ENCODE data around the gene LTBP1. TPM values are rescaled to one million over a fixed set of nuclear protein-coding genes. Genes with fewer than 3 reads are reported as not detected.
"Not testable (repeated sequence)": the region's sequence is repeated elsewhere in the genome, so short reads cannot be mapped to it uniquely, and the experiment has no call there.

The LTBP1 gene
- total and polyA plus RNA-seq, 11 donors, result 23.5 to 150 (median 102) TPM

- H3K27ac ChIP-seq, result no peak overlapping the region
- no peak for DNase-seq
Measured at GRCh38 chr2:33168425-33168824, 221.7 kb downstream of the LTBP1 start.

GRCh38 chr2:33168922-33169321 lies 222.2 kb downstream of the LTBP1 start:
- intact Hi-C loops (cut with DNase I), result no loop called here
- H3K9me3 ChIP-seq, result no peaks in the 10 kb centered on the region
- ATAC-seq (no peak), DNase-seq (no peak)
- TF ChIP-seq, protein P1, sequence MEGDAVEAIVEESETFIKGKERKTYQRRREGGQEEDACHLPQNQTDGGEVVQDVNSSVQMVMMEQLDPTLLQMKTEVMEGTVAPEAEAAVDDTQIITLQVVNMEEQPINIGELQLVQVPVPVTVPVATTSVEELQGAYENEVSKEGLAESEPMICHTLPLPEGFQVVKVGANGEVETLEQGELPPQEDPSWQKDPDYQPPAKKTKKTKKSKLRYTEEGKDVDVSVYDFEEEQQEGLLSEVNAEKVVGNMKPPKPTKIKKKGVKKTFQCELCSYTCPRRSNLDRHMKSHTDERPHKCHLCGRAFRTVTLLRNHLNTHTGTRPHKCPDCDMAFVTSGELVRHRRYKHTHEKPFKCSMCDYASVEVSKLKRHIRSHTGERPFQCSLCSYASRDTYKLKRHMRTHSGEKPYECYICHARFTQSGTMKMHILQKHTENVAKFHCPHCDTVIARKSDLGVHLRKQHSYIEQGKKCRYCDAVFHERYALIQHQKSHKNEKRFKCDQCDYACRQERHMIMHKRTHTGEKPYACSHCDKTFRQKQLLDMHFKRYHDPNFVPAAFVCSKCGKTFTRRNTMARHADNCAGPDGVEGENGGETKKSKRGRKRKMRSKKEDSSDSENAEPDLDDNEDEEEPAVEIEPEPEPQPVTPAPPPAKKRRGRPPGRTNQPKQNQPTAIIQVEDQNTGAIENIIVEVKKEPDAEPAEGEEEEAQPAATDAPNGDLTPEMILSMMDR (IDR thresholded peaks at IDR 0.05), result no peak
- TF ChIP-seq POLR2A (IDR thresholded peaks at IDR 0.05), result no peak
- 76 to 85% (median 81%) methylated on average over 4 of the region's 4 CpGs for WGBS, 4 donors
- H3K4me3 ChIP-seq, result no peak overlapping the region
- peaks cover 0 to 41% (median 8%) of the 10 kb centered on the region in 12 donors for H3K4me1 ChIP-seq
- no peaks in the 10 kb centered on the region for H3K36me3 ChIP-seq
- peak overlapping the region in 1 of 12 donors; percentile 32 for H3K27ac ChIP-seq
- H3K27me3 ChIP-seq, result no peaks in the 10 kb centered on the region

More at GRCh38 chr2:33168425-33168824, 221.7 kb downstream of the LTBP1 start:
- Histone ChIP-seq H3K4me1 (peaks cover 0 to 41% (median 8%) of the 10 kb centered on the region in 12 donors), H3K27me3 (no peaks in the 10 kb centered on the region), H3K9me3 (no peaks in the 10 kb centered on the region), H3K4me3 (no peak overlapping the region), H3K36me3 (no peaks in the 10 kb centered on the region)
- intact Hi-C loops (cut with DNase I), result no loop called here
- no peak for ATAC-seq
- no peak for TF ChIP-seq POLR2A (IDR thresholded peaks at IDR 0.05)
- TF ChIP-seq, protein P1 (IDR thresholded peaks at IDR 0.05), result no peak

DNA sequence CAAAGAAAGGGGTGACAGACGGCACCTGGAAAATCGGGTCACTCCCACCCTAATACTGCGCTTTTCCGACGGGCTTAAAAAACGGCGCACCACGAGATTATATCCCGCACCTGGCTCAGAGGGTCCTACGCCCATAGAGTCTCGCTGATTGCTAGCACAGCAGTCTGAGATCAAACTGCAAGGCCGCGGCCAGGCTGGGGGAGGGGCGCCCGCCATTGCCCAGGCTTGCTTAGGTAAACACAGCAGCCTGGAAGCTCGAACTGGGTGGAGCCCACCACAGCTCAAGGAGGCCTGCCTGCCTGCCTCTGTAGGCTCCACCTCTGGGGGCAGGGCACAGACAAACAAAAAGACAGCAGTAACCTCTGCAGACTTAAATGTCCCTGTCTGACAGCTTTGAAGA lies 223.5 kb downstream of the LTBP1 start:
- H3K4me3 ChIP-seq; H3K27me3 ChIP-seq; ATAC-seq; DNase-seq; H3K36me3 ChIP-seq; H3K27ac ChIP-seq; H3K9me3 ChIP-seq; intact Hi-C loops (cut with DNase I): not testable (repeated sequence)
- H3K4me1 ChIP-seq, result peaks cover 0 to 41% (median 8%) of the 10 kb centered on the region in 12 donors
- WGBS, 4 donors, result 79 to 100% (median 91%) methylated on average over 3 to 13 of the region's 16 CpGs

DNA sequence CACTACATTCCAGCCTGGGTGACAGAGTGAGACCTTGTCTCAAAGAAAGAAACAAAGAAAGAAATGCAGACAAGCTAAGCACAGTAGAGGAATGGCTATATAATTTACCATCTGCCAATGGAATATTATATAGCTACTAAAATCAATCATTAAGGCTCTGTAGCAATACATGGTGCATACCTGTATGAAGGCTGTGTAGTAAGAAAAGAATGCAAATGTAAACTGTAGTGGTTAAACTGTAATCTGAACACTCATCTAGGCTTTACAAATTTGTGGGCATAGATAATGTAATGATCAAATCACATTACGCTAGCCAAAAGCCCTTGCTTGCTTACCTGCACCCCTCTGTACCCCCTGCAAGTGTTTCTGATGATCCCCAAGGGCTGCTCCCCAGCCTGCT lies 230.9 kb downstream of the LTBP1 start:
- TF ChIP-seq, protein P1 (IDR thresholded peaks at IDR 0.05), result no peak

DNA sequence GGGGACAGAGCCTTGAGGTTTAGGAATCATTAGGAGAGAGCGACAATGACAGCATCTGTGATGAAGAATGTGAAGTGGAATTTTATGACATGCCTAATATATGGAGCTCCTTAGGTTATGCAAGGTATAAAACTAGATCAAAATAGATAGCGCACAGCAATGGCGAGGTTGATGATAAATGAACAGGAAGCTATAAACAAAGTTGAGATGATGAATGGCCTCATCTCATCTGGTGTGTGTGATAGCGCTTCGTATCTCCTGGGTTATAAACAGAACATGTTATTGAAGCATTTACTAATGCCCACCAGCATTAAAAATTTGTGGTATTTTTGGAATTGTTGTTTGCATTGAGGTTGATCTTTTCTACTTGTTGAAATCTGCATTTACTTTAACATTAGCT lies 231.5 kb downstream of the LTBP1 start:
- TF ChIP-seq, protein P1 (IDR thresholded peaks at IDR 0.05), result no peak
- TF ChIP-seq POLR2A (IDR thresholded peaks at IDR 0.05), result no peak

More for the DNA sequence above, 230.9 kb downstream of the LTBP1 start:
- DNase-seq (no peak), ATAC-seq (no peak)
- H3K4me3 ChIP-seq, result no peak overlapping the region
- H3K4me1 ChIP-seq, result peaks cover 0 to 9% (median 0%) of the 10 kb centered on the region in 12 donors
- H3K36me3 ChIP-seq, result no peaks in the 10 kb centered on the region
- intact Hi-C loops (cut with DNase I), result no loop called here
- H3K9me3 ChIP-seq, result peaks cover 0 to 3% (median 0%) of the 10 kb centered on the region in 12 donors
- WGBS, 4 donors, result 0 to 100% (median 40%) methylated on average over 1 of the region's 1 CpG
- no peaks in the 10 kb centered on the region for H3K27me3 ChIP-seq
- no peak overlapping the region for H3K27ac ChIP-seq

More for the DNA sequence above, 231.5 kb downstream of the LTBP1 start:
- Histone ChIP-seq H3K4me3 (no peak overlapping the region), H3K36me3 (no peaks in the 10 kb centered on the region), H3K4me1 (peaks cover 0 to 9% (median 0%) of the 10 kb centered on the region in 12 donors), H3K9me3 (peaks cover 0 to 3% (median 0%) of the 10 kb centered on the region in 12 donors), H3K27me3 (no peaks in the 10 kb centered on the region), H3K27ac (no peak overlapping the region)
- intact Hi-C loops (cut with DNase I), result no loop called here
- 92 to 93% (median 92%) methylated on average over 5 of the region's 5 CpGs for WGBS, 4 donors
- DNase-seq (no peak), ATAC-seq (no peak)
